Measurements from ENCODE around the gene MED15. TPM values are rescaled to one million over a fixed set of nuclear protein-coding genes. Genes with fewer than 3 reads are reported as not detected.

MED15 gene
- total and polyA plus RNA-seq, 2 experiments from 2014 or later: 29.2 to 43.5 TPM

DNA sequence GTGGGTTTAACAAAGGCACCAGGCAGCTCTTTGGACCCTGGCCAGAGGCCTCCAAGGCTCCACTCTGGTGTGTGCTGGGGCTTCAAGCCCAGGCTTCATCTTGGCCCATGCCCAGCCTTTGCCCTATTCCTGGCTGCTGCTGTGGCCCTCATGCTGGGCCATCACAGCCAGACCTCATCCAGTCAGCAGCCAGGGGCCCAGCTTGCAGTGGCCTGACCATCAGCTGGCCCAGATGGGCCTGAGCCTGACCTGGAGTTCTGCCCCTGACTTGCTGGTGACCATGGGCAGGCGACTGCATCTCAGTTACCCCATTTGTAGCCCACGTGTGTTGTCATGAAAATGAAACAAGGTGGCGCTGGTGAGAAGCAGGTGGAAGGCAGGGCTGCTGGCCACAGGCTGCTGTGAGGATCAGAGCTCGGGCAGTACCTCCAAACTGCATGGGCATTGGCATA lies 76.1 kb downstream of the MED15 start (continued):
- TF ChIP-seq, protein P1, sequence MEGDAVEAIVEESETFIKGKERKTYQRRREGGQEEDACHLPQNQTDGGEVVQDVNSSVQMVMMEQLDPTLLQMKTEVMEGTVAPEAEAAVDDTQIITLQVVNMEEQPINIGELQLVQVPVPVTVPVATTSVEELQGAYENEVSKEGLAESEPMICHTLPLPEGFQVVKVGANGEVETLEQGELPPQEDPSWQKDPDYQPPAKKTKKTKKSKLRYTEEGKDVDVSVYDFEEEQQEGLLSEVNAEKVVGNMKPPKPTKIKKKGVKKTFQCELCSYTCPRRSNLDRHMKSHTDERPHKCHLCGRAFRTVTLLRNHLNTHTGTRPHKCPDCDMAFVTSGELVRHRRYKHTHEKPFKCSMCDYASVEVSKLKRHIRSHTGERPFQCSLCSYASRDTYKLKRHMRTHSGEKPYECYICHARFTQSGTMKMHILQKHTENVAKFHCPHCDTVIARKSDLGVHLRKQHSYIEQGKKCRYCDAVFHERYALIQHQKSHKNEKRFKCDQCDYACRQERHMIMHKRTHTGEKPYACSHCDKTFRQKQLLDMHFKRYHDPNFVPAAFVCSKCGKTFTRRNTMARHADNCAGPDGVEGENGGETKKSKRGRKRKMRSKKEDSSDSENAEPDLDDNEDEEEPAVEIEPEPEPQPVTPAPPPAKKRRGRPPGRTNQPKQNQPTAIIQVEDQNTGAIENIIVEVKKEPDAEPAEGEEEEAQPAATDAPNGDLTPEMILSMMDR (conservative IDR thresholded peaks at IDR 0.05; ENCODE audit: low read depth in 2 of 2): peak; percentile 46 to 71

DNA sequence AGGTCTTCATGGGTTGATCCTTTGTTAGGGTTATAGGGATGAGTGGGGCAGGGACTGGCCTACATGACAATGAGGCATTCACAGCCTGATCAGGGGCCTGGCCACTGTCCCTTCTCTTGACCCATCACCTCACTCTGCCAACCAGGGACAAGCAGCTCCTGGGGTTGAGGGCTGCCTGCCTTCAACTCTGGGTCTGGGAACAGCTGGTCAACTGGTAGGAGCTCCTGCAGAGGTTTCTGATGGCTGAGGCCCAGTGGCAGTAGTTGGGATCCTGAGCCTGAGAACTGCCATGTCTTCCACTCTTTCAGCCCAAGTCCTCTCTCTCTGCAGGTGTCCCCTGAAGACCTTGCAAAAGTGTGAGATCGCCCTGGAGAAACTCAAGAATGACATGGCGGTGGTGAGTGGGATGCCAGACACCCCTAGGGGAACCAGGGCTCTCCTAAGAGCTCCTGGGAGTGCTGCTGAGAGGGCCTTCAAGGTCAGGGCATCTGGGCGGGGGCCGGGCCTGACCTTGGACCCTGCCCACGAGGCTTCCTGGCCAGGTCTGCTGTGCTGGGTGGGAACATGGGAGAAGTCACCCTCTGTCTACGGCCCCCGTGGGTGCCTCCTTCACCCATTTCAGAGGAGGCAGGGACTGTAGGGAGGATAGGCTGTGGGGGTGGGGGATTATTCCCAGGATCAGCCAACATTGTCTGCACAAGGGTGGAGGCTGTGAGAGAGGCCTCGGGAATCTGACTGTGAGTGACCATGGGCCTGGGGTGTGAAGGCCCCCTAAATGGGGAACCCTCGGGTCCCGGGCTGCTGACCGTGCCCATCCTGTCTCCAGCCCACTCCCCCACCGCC lies 76.8 kb downstream of the MED15 start:
- Histone ChIP-seq H3F3A (replicated peaks; ENCODE audit: low read depth) (no peaks in the 10 kb centered on the region), H3K27me3 (ENCODE audit: insufficient read depth) (no peaks in the 10 kb centered on the region), H3K4me1 (ENCODE audit: insufficient read depth) (no peaks in the 10 kb centered on the region), H3K9me2 (ENCODE audit: insufficient read depth) (no peaks in the 10 kb centered on the region), H3K27ac (ENCODE audit: low read depth) (no peak overlapping the region), H4K20me1 (replicated peaks; ENCODE audit: insufficient read depth) (no peaks in the 10 kb centered on the region), H3K4me2 (no peak overlapping the region), H3K79me2 (replicated peaks; ENCODE audit: insufficient read depth) (no peaks in the 10 kb centered on the region), H3K36me3 (ENCODE audit: insufficient read depth) (peaks cover 7% of the 10 kb centered on the region; the same call in 1 of the 2 replicates), H3K4me3 (no peak overlapping the region), H2AFZ (no peak overlapping the region)
- Mint-ChIP-seq H3K4me3 (no peak overlapping the region), H3K36me3 (ENCODE audit: low read depth) (peaks cover 15% of the 10 kb centered on the region), H3K27me3 (ENCODE audit: insufficient read depth, low read depth, poor library complexity) (peaks cover 11% of the 10 kb centered on the region), H3K4me1 (no peaks in the 10 kb centered on the region), H3K9me3 (no peaks in the 10 kb centered on the region), H3K27ac (no peak overlapping the region)
- TF ChIP-seq ZNF114 (CRISPR knock-in tag; IDR thresholded peaks at IDR 0.05) (no peak), STAT1 (IDR thresholded peaks at IDR 0.05; ENCODE audit: unreplicated experiment) (no peak), JUNB (IDR thresholded peaks at IDR 0.05; ENCODE audit: unreplicated experiment) (no peak), POLR2AphosphoS5 (IDR thresholded peaks at IDR 0.05; ENCODE audit: low read depth) (no peak)
- TF ChIP-seq, protein P2, sequence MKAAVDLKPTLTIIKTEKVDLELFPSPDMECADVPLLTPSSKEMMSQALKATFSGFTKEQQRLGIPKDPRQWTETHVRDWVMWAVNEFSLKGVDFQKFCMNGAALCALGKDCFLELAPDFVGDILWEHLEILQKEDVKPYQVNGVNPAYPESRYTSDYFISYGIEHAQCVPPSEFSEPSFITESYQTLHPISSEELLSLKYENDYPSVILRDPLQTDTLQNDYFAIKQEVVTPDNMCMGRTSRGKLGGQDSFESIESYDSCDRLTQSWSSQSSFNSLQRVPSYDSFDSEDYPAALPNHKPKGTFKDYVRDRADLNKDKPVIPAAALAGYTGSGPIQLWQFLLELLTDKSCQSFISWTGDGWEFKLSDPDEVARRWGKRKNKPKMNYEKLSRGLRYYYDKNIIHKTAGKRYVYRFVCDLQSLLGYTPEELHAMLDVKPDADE (IDR thresholded peaks at IDR 0.05): no peak
- TF ChIP-seq, protein P3, sequence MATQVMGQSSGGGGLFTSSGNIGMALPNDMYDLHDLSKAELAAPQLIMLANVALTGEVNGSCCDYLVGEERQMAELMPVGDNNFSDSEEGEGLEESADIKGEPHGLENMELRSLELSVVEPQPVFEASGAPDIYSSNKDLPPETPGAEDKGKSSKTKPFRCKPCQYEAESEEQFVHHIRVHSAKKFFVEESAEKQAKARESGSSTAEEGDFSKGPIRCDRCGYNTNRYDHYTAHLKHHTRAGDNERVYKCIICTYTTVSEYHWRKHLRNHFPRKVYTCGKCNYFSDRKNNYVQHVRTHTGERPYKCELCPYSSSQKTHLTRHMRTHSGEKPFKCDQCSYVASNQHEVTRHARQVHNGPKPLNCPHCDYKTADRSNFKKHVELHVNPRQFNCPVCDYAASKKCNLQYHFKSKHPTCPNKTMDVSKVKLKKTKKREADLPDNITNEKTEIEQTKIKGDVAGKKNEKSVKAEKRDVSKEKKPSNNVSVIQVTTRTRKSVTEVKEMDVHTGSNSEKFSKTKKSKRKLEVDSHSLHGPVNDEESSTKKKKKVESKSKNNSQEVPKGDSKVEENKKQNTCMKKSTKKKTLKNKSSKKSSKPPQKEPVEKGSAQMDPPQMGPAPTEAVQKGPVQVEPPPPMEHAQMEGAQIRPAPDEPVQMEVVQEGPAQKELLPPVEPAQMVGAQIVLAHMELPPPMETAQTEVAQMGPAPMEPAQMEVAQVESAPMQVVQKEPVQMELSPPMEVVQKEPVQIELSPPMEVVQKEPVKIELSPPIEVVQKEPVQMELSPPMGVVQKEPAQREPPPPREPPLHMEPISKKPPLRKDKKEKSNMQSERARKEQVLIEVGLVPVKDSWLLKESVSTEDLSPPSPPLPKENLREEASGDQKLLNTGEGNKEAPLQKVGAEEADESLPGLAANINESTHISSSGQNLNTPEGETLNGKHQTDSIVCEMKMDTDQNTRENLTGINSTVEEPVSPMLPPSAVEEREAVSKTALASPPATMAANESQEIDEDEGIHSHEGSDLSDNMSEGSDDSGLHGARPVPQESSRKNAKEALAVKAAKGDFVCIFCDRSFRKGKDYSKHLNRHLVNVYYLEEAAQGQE (IDR thresholded peaks at IDR 0.05; ENCODE audit: unreplicated experiment): no peak
- no peak for ATAC-seq
- no peak for DNase-seq (ENCODE audit: low spot score)
